Adipose tissue (tissue), 3 donors: ENCODE measurements around the gene PRKAG3. TPM values are rescaled to one million over a fixed set of nuclear protein-coding genes. Genes with fewer than 3 reads are reported as not detected.
"Not testable (repeated sequence)": the region's sequence is repeated elsewhere in the genome, so short reads cannot be mapped to it uniquely, and the experiment has no call there.

ENCODE experiments used
- H3K27ac ChIP-seq: one replicate; pipeline ENCODE4 v1.5.1; 2013; ENCODE audit warnings: low read depth, low read length
- WGBS, 3 donors: extraction: QIAGEN DNeasy Blood & Tissue Kit; methylation state at CpG; one replicate each; pipeline ENCODE4 v1.1.7; 2013; 5-methylcytosine and 5-hydroxymethylcytosine counted together
- polyA plus RNA-seq, 3 donors: library from polyadenylated mRNA; stranded (reverse); fragments of 200-250 nt; gene quantifications; one replicate each; pipeline ENCODE4 v1.2.3, GENCODE V29; 2013
- donor health status: healthy with polysubstance abuse.
- donor health status: Bipolar disorder and iron deficiency.
- donor health status: healthy.

Gene PRKAG3
- polyA plus RNA-seq, 3 donors, result 0.06 TPM; not detected in 2

DNA sequence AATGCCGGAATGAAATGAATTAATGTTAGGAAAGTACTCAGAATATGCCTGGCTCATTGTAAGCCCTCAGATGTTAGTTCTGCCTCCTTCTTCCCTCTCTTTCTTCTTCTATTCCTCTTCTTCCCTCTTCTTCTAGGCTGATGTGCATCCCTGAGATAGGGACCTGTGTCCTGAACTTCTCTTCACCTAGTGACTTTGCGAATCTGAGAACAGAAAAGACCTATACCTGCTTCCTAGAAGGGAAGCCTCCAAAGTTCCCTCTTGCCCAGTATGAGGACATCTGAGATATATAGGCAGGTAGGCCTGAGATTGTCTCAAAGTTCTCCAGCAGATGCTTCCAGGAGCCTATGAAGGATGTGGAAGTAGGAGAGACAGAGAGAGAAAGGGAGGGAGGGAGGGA, 57.7 kb downstream of the PRKAG3 start:
- 95 to 98% (median 98%) methylated on average over 2 of the region's 2 CpGs for WGBS, 3 donors
- no peak overlapping the region for H3K27ac ChIP-seq

DNA sequence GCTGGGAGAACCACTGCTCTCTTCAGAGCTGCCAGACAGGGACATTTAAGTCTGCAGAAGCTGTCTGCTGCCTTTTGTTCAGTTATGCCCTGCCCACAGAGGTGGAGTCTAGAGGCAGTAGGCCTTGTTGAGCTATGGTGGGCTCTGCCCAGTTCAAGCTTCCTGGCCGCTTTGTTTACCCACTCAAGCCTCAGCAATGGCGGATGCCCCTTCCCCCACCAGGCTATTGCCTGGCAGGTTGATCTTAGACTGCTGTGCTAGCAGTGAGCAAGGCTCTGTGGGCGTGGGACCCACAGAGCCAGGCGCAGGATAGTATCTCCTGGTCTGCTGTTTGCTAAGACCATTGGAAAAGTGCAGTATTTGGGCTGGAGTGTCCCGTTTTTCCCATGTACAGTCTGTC, 58.8 kb downstream of the PRKAG3 start:
- WGBS, 3 donors, result 90 to 92% (median 92%) methylated on average over 5 of the region's 5 CpGs

More for the DNA sequence above, 58.8 kb downstream of the PRKAG3 start:
- not testable (repeated sequence) for H3K27ac ChIP-seq

Other genes starting within 250 kb of the PRKAG3 start
- gene PLCD4, start 223.9 kb downstream of the PRKAG3 start, polyA plus RNA-seq, result under 1 TPM; 0.21 to 0.68 (median 0.56) TPM
- 1 to 10 TPM; 4.3 to 6.9 (median 6.1) TPM for gene ZNF142, start 172.2 kb downstream of the PRKAG3 start, polyA plus RNA-seq
- gene BCS1L, start 172.1 kb downstream of the PRKAG3 start, polyA plus RNA-seq, result 10 to 100 TPM; 20.1 to 39.2 (median 30.0) TPM
- 10 to 100 TPM; 10.3 to 29.2 (median 18.9) TPM for gene RNF25, start 159.8 kb downstream of the PRKAG3 start, polyA plus RNA-seq
- gene STK36, start 159.7 kb downstream of the PRKAG3 start, polyA plus RNA-seq, result 10 to 100 TPM; 15.3 to 18.7 (median 17.5) TPM
- gene TTLL4, start 121.0 kb downstream of the PRKAG3 start, polyA plus RNA-seq, result 1 to 10 TPM; 4.0 to 7.8 (median 7.2) TPM
- 10 to 100 TPM in 2 of 3 donors, 1 to 10 TPM in 1; 4.8 to 20.8 (median 11.6) TPM for gene CYP27A1, start 49.7 kb downstream of the PRKAG3 start, polyA plus RNA-seq
- gene WNT6, start 28.0 kb upstream of the PRKAG3 start, polyA plus RNA-seq, result 1 to 10 TPM in 1 of 3 donors, under 1 TPM in 1, not detected in 1; 0.25 to 1.1 TPM
- under 1 TPM in 1 of 3 donors, not detected in 2; 0.07 TPM for gene WNT10A, start 49.0 kb upstream of the PRKAG3 start, polyA plus RNA-seq
- gene CDK5R2, start 127.9 kb upstream of the PRKAG3 start, polyA plus RNA-seq, result under 1 TPM in 2 of 3 donors, not detected in 1; 0.06 to 0.58 TPM
- under 1 TPM in 2 of 3 donors, not detected in 1; 0.09 to 0.58 TPM for gene FEV, start 153.4 kb upstream of the PRKAG3 start, polyA plus RNA-seq
- 10 to 100 TPM in 1 of 3 donors, not detected in 2; 12.9 TPM for gene CRYBA2, start 161.6 kb upstream of the PRKAG3 start, polyA plus RNA-seq
- under 1 TPM in 2 of 3 donors, not detected in 1; 0.03 to 0.04 TPM for gene CFAP65, start 209.7 kb upstream of the PRKAG3 start, polyA plus RNA-seq
- gene IHH, start 229.1 kb upstream of the PRKAG3 start, polyA plus RNA-seq, result 1 to 10 TPM in 1 of 3 donors, under 1 TPM in 2; 0.02 to 1.4 (median 0.22) TPM